Activated CD4-positive, alpha-beta T cell treated with anti-CD3 and anti-CD28 coated beads, Interleukin-2, amount 10 ng/mL, durations not matched to agents 24 days and 14 days (primary cell): Measurements from ENCODE around the gene GRIFIN. TPM values are rescaled to one million over a fixed set of nuclear protein-coding genes. Genes with fewer than 3 reads are reported as not detected.
A peak's percentile ranks its signal among the peaks of the same experiment; 100 is the strongest.

Experiments used
- DNase-seq: peaks from one replicate; pipeline ENCODE4 v3.0.0; 2022
- H3K27ac Mint-ChIP-seq: one replicate; pipeline ENCODE4 v1.8.0; 2022; ENCODE audit warnings: mild to moderate bottlenecking, mixed read lengths
- H3K27me3 Mint-ChIP-seq: one replicate; pipeline ENCODE4 v1.8.0; 2022; ENCODE audit warnings: mixed read lengths
- H3K36me3 Mint-ChIP-seq: one replicate; pipeline ENCODE4 v1.8.0; 2022; ENCODE audit warnings: low read depth, mild to moderate bottlenecking, mixed read lengths
- H3K4me1 Mint-ChIP-seq: one replicate; pipeline ENCODE4 v1.8.0; 2021; ENCODE audit warnings: mixed read lengths
- H3K4me3 Mint-ChIP-seq: one replicate; pipeline ENCODE4 v1.8.0; 2022; ENCODE audit warnings: mild to moderate bottlenecking, moderate library complexity, mixed read lengths
- H3K9me3 Mint-ChIP-seq: one replicate; pipeline ENCODE4 v1.8.0; 2021; ENCODE audit warnings: mixed read lengths
- intact Hi-C: fragments of 100-400 bp; cut with micrococcal nuclease; formaldehyde crosslinking; loops from one replicate; pipeline ENCODE4 v1.15.1; 2023
- total RNA-seq: library from RNA; stranded (reverse); gene quantifications from 2 replicates; pipeline ENCODE4 v1.2.3, GENCODE V29; 2022

GRIFIN gene
- total RNA-seq, 1 donor from 2014 or later: not detected

- Mint-ChIP-seq H3K36me3 (no peaks in the 10 kb centered on the region), H3K4me3 (peak overlapping the region; percentile 67), H3K9me3 (no peaks in the 10 kb centered on the region), H3K27ac (peak overlapping the region; percentile 81), H3K4me1 (peaks cover 39% of the 10 kb centered on the region), H3K27me3 (no peaks in the 10 kb centered on the region)
- DNase-seq: peak; percentile 62
- intact Hi-C loops: loop anchor here (2.0 to 10.0 kb wide), 2 partner anchors 13 to 45 kb away; partner anchors contain the start of genes BRAT1 and IQCE
Observed at GRCh38 chr7:2509298-2509906, 33.2 kb upstream of the GRIFIN start.

- peak overlapping the region; percentile 81 for H3K27ac Mint-ChIP-seq
- intact Hi-C loops: loop anchor here (1.0 to 10.0 kb wide), 3 partner anchors 14 to 46 kb away; partner anchors contain the start of genes BRAT1 and IQCE
- H3K4me1 Mint-ChIP-seq: peaks cover 39% of the 10 kb centered on the region
Observed at GRCh38 chr7:2508327-2509215, 32.4 kb upstream of the GRIFIN start.

GRCh38 chr7:2507917-2508306 lies 31.7 kb upstream of the GRIFIN start:
- H3K9me3 Mint-ChIP-seq: no peaks in the 10 kb centered on the region
- intact Hi-C loops: loop anchor here (1.0 to 10.0 kb wide), 3 partner anchors 15 to 47 kb away; partner anchors contain the start of genes BRAT1 and IQCE
- H3K27ac Mint-ChIP-seq: peak overlapping the region; percentile 81
- no peak overlapping the region for H3K4me3 Mint-ChIP-seq
- H3K27me3 Mint-ChIP-seq: no peaks in the 10 kb centered on the region
- no peak for DNase-seq
- no peaks in the 10 kb centered on the region for H3K36me3 Mint-ChIP-seq
- H3K4me1 Mint-ChIP-seq: peaks cover 35% of the 10 kb centered on the region

More at GRCh38 chr7:2508327-2509215, 32.4 kb upstream of the GRIFIN start:
- no peaks in the 10 kb centered on the region for H3K9me3 Mint-ChIP-seq
- H3K36me3 Mint-ChIP-seq: no peaks in the 10 kb centered on the region
- peak; percentile 93 for DNase-seq
- no peaks in the 10 kb centered on the region for H3K27me3 Mint-ChIP-seq
- peak overlapping the region; percentile 67 for H3K4me3 Mint-ChIP-seq

GRCh38 chr7:2507208-2507916 lies 31.2 kb upstream of the GRIFIN start:
- Mint-ChIP-seq H3K27ac (no peak overlapping the region), H3K9me3 (no peaks in the 10 kb centered on the region), H3K4me3 (no peak overlapping the region)

GRCh38 chr7:2505401-2505800 lies 29.2 kb upstream of the GRIFIN start:
- Mint-ChIP-seq H3K27ac (no peak overlapping the region), H3K36me3 (no peaks in the 10 kb centered on the region), H3K4me3 (no peak overlapping the region), H3K4me1 (peaks cover 19% of the 10 kb centered on the region), H3K27me3 (no peaks in the 10 kb centered on the region), H3K9me3 (no peaks in the 10 kb centered on the region)
- intact Hi-C loops: loop anchor here (10.0 kb wide), 1 partner anchor 49 kb away; the partner anchor contains the start of genes BRAT1 and IQCE
- DNase-seq: no peak

More at GRCh38 chr7:2507208-2507916, 31.2 kb upstream of the GRIFIN start:
- Mint-ChIP-seq H3K4me1 (peaks cover 29% of the 10 kb centered on the region), H3K36me3 (no peaks in the 10 kb centered on the region), H3K27me3 (no peaks in the 10 kb centered on the region)
- DNase-seq: no peak
- intact Hi-C loops: loop anchor here (10.0 kb wide), 1 partner anchor 47 kb away; the partner anchor contains the start of genes BRAT1 and IQCE

GRCh38 chr7:2504889-2505375 lies 28.7 kb upstream of the GRIFIN start:
- no peak for DNase-seq
- no peaks in the 10 kb centered on the region for H3K36me3 Mint-ChIP-seq
- intact Hi-C loops: loop anchor here (10.0 kb wide), 1 partner anchor 50 kb away; the partner anchor contains the start of genes BRAT1 and IQCE
- H3K4me3 Mint-ChIP-seq: no peak overlapping the region
- H3K27me3 Mint-ChIP-seq: no peaks in the 10 kb centered on the region
- no peaks in the 10 kb centered on the region for H3K9me3 Mint-ChIP-seq
- peaks cover 15% of the 10 kb centered on the region for H3K4me1 Mint-ChIP-seq
- no peak overlapping the region for H3K27ac Mint-ChIP-seq

GRCh38 chr7:2504128-2504888 lies 28.1 kb upstream of the GRIFIN start:
- no peaks in the 10 kb centered on the region for H3K9me3 Mint-ChIP-seq
- no peak overlapping the region for H3K27ac Mint-ChIP-seq
- intact Hi-C loops: loop anchor here (10.0 kb wide), 1 partner anchor 50 kb away; the partner anchor contains the start of genes BRAT1 and IQCE
- no peak overlapping the region for H3K4me3 Mint-ChIP-seq
- H3K27me3 Mint-ChIP-seq: no peaks in the 10 kb centered on the region
- H3K4me1 Mint-ChIP-seq: peaks cover 12% of the 10 kb centered on the region
- DNase-seq: no peak
- no peaks in the 10 kb centered on the region for H3K36me3 Mint-ChIP-seq

- Mint-ChIP-seq H3K27me3 (no peaks in the 10 kb centered on the region), H3K27ac (no peak overlapping the region), H3K36me3 (no peaks in the 10 kb centered on the region), H3K9me3 (no peaks in the 10 kb centered on the region), H3K4me3 (no peak overlapping the region), H3K4me1 (peaks cover 2% of the 10 kb centered on the region)
- intact Hi-C loops: loop anchor here (10.0 kb wide), 1 partner anchor 52 kb away; the partner anchor contains the start of genes BRAT1 and IQCE
- no peak for DNase-seq
Observed at GRCh38 chr7:2503056-2503941, 27.1 kb upstream of the GRIFIN start.

- Mint-ChIP-seq H3K36me3 (no peaks in the 10 kb centered on the region), H3K4me1 (no peaks in the 10 kb centered on the region), H3K4me3 (no peak overlapping the region), H3K27me3 (peaks cover under 1% of the 10 kb centered on the region), H3K9me3 (no peaks in the 10 kb centered on the region), H3K27ac (no peak overlapping the region)
- intact Hi-C loops: loop anchor here (10.0 kb wide), 1 partner anchor 52 kb away; the partner anchor contains the start of genes BRAT1 and IQCE
- no peak for DNase-seq
Observed at GRCh38 chr7:2502647-2502966, 26.4 kb upstream of the GRIFIN start.

GRCh38 chr7:2501947-2502646 lies 25.9 kb upstream of the GRIFIN start:
- no peak overlapping the region for H3K4me3 Mint-ChIP-seq
- H3K27ac Mint-ChIP-seq: no peak overlapping the region
- peaks cover 5% of the 10 kb centered on the region for H3K27me3 Mint-ChIP-seq
- DNase-seq: no peak
- intact Hi-C loops: loop anchor here (10.0 kb wide), 1 partner anchor 53 kb away; the partner anchor contains the start of genes BRAT1 and IQCE
- H3K36me3 Mint-ChIP-seq: no peaks in the 10 kb centered on the region
- no peaks in the 10 kb centered on the region for H3K9me3 Mint-ChIP-seq
- no peaks in the 10 kb centered on the region for H3K4me1 Mint-ChIP-seq

GRCh38 chr7:2500701-2501100 lies 24.5 kb upstream of the GRIFIN start:
- no peak for DNase-seq
- intact Hi-C loops: loop anchor here (10.0 kb wide), 1 partner anchor 54 kb away; the partner anchor contains the start of genes BRAT1 and IQCE
- no peak overlapping the region for H3K4me3 Mint-ChIP-seq
- H3K4me1 Mint-ChIP-seq: no peaks in the 10 kb centered on the region
- H3K27me3 Mint-ChIP-seq: peaks cover 5% of the 10 kb centered on the region
- no peak overlapping the region for H3K27ac Mint-ChIP-seq
- H3K9me3 Mint-ChIP-seq: no peaks in the 10 kb centered on the region
- no peaks in the 10 kb centered on the region for H3K36me3 Mint-ChIP-seq
